Left lung (tissue), 10 donors: ENCODE measurements around the gene LDLRAD1. TPM values are rescaled to one million over a fixed set of nuclear protein-coding genes. Genes with fewer than 3 reads are reported as not detected.

Experiments used
- ATAC-seq: fragments of 200-7000 bp; cut with Tn5 transposase; one replicate; pipeline ENCODE4 v1.9.1; 2020; ENCODE audit warnings: moderate library complexity
- DNase-seq, 4 donors: peaks; one replicate each; pipeline ENCODE4 v3.0.0-alpha.2; 2013 to 2020
- H3K27ac ChIP-seq, 2 donors: fragments of 200-600 bp; sonication (generic) in 1 of 2; one replicate each; pipeline versions ENCODE4 v1.5.0 to v1.8.0; 2020 to 2021
- H3K27me3 ChIP-seq, 2 donors: fragments of 200-600 bp; sonication (generic) in 1 of 2; one replicate each; pipeline versions ENCODE4 v1.5.0 to v1.8.0; 2020 to 2021
- H3K36me3 ChIP-seq, 2 donors: fragments of 200-600 bp; sonication (generic) in 1 of 2; one replicate each; pipeline versions ENCODE4 v1.5.0 to v1.8.0; 2020 to 2021
- H3K4me1 ChIP-seq, 2 donors: fragments of 200-600 bp; one replicate each; pipeline ENCODE4 v1.8.0; 2021
- H3K4me3 ChIP-seq, 2 donors: fragments of 200-600 bp; sonication (generic) in 1 of 2; one replicate each; pipeline versions ENCODE4 v1.5.0 to v1.8.0; 2020 to 2021; ENCODE audit warnings: mild to moderate bottlenecking in 1 of 2
- H3K9me3 ChIP-seq, 2 donors: fragments of 200-600 bp; sonication (generic) in 1 of 2; one replicate each; pipeline versions ENCODE4 v1.5.0 to v1.8.0; 2020 to 2021
- CTCF ChIP-seq, 2 donors: fragments of 200-600 bp; sonication (generic) in 1 of 2; IDR thresholded peaks; one replicate each; pipeline versions ENCODE4 v1.5.0 to v1.8.0; 2021; ENCODE audit warnings: antibody characterized with exemption in 2 of 2
- intact Hi-C, 2 donors: fragments of 100-400 bp; cut with DNase I; formaldehyde crosslinking; loops; one replicate each; pipeline versions ENCODE4 v1.11.2 to v1.14.2; 2022
- microRNA-seq, 2 donors: library from miRNA; unstranded; fragments of <30 nt; microRNA quantifications; one replicate each; pipeline ENCODE4, GENCODE V29; 2019
- polyA plus RNA-seq, 6 donors: library from polyadenylated mRNA; unstranded; fragments of 120-200 nt; gene quantifications; one replicate each; pipeline ENCODE4 v1.2.1, GENCODE V29; 2013; ENCODE audit not compliant: insufficient read length in 6 of 6
- total RNA-seq, 2 donors: library from RNA; stranded (reverse); fragmentation: NEBNext Ultra II Directional; extraction: Animal tissue kit (Norgen Biotek cat#: 25700); gene quantifications; one replicate each; pipeline ENCODE4 v1.2.1, GENCODE V29; 2021
- donor health status: DM: no; HTN: yes; CAD: no.
- donor health status: DM: no; HTN: no; CAD: no.

LDLRAD1 gene
- total and polyA plus RNA-seq, 8 donors: 0.68 to 6.9 (median 3.9) TPM; not detected in 1

GRCh38 chr1:53959664-53960250 is 58.2 kb downstream of the LDLRAD1 start:
- Histone ChIP-seq H3K4me1 (peaks cover 11 to 17% of the 10 kb centered on the region in 2 donors), H3K27ac (no peak overlapping the region), H3K9me3 (no peaks in the 10 kb centered on the region), H3K27me3 (no peaks in the 10 kb centered on the region), H3K36me3 (peaks cover 0 to 57% of the 10 kb centered on the region in 2 donors), H3K4me3 (no peak overlapping the region)
- intact Hi-C loops: no loop called here
- ATAC-seq: peak; percentile 64
- DNase-seq: no peak
- TF ChIP-seq CTCF (IDR thresholded peaks at IDR 0.05): peak; percentile 30 to 45

Small RNAs within 50 kb of the gene (microRNA-seq; reads per million reads assigned to microRNA genes)
- gene MIR4781: 1.8 reads per million in 2 donors

Other genes starting within 250 kb of the LDLRAD1 start
- gene NDC1, start 179.9 kb downstream of the LDLRAD1 start, total RNA-seq: 10 to 100 TPM in 1 of 2 donors, 1 to 10 TPM in 1; 9.1 to 15.6 TPM
- 10 to 100 TPM; 19.9 to 27.4 (median 21.2) TPM for gene NDC1, start 179.9 kb downstream of the LDLRAD1 start, polyA plus RNA-seq
- 10 to 100 TPM; 27.1 to 27.7 TPM for gene YIPF1, start 128.4 kb downstream of the LDLRAD1 start, total RNA-seq
- gene YIPF1, start 128.4 kb downstream of the LDLRAD1 start, polyA plus RNA-seq: 10 to 100 TPM; 24.2 to 28.7 (median 26.6) TPM
- gene DIO1, start 124.0 kb downstream of the LDLRAD1 start, total RNA-seq: 1 to 10 TPM in 1 of 2 donors, not detected in 1; 1.2 TPM
- 1 to 10 TPM in 1 of 6 donors, under 1 TPM in 5; 0.51 to 1.2 (median 0.79) TPM for gene DIO1, start 124.0 kb downstream of the LDLRAD1 start, polyA plus RNA-seq
- 10 to 100 TPM; 22.3 to 26.1 TPM for gene IFT25, start 72.5 kb downstream of the LDLRAD1 start, total RNA-seq
- gene IFT25, start 72.5 kb downstream of the LDLRAD1 start, polyA plus RNA-seq: 10 to 100 TPM; 50.4 to 65.4 (median 52.5) TPM
- gene LRRC42, start 71.8 kb downstream of the LDLRAD1 start, total RNA-seq: 10 to 100 TPM; 18.0 to 21.9 TPM
- 10 to 100 TPM; 33.9 to 43.2 (median 36.0) TPM for gene LRRC42, start 71.8 kb downstream of the LDLRAD1 start, polyA plus RNA-seq
- 100 to 1,000 TPM; 354 to 468 TPM for gene TMEM59, start 35.0 kb upstream of the LDLRAD1 start, total RNA-seq
- gene TMEM59, start 35.0 kb upstream of the LDLRAD1 start, polyA plus RNA-seq: 100 to 1,000 TPM; 235 to 349 (median 309) TPM
- 1 to 10 TPM; 5.2 to 5.8 TPM for gene TCEANC2, start 35.4 kb upstream of the LDLRAD1 start, total RNA-seq
- gene TCEANC2, start 35.4 kb upstream of the LDLRAD1 start, polyA plus RNA-seq: 10 to 100 TPM in 5 of 6 donors, 1 to 10 TPM in 1; 8.9 to 13.3 (median 10.5) TPM
- gene CDCP2, start 134.8 kb upstream of the LDLRAD1 start, total RNA-seq: under 1 TPM in 1 of 2 donors, not detected in 1; 0.18 TPM
- under 1 TPM in 3 of 6 donors, not detected in 3; 0.15 to 0.18 (median 0.18) TPM for gene CDCP2, start 134.8 kb upstream of the LDLRAD1 start, polyA plus RNA-seq
- 1 to 10 TPM; 7.4 to 7.5 TPM for gene CYB5RL, start 181.8 kb upstream of the LDLRAD1 start, total RNA-seq
- gene CYB5RL, start 181.8 kb upstream of the LDLRAD1 start, polyA plus RNA-seq: 10 to 100 TPM in 5 of 6 donors, 1 to 10 TPM in 1; 9.6 to 11.7 (median 10.7) TPM
- gene MRPL37, start 182.0 kb upstream of the LDLRAD1 start, total RNA-seq: 10 to 100 TPM; 55.5 to 68.4 TPM
- 10 to 100 TPM; 56.7 to 66.0 (median 59.0) TPM for gene MRPL37, start 182.0 kb upstream of the LDLRAD1 start, polyA plus RNA-seq